ENCODE results near the gene SEC61B.

Gene SEC61B

DNA sequence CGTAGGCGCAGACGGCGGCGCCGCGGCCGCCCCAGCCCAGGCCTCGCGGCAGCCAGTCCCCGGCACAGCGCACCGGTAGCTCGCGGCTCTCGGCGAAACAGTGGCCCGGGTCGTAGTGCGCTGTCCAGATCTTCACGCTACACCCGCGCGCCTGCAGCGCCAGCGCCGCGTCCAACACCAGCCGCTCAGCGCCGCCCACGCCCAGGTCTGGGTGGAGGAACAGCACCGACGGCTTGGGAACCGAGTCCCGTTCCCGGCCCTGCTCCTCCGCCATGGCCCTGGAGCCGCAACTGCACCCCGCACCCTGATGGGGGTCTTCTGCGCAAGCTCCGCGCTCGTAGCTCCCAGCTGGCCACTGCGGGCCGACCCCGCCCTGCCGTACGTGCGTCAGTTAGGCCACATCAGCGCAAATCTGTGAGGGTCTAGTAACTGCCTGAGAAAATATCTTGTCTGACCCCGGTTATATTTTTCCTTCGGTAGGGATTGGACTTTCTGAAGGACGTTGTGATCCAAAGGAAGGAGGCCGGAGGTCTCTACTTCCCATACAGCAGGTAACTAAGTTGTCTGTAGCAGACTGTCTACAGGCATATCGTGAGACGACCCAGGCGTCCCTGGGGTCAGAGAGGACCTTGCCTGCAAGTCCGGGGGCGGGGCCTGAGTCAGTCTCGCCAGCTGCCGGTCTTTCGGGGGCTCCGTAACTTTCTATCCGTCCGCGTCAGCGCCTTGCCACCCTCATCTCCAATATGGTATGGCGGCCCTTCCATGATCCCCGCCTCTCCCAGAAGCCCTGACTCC, at the start of gene SEC61B, which contains the start of gene ALG2:
Gene SEC61B, plus strand, starts transcription at position 662 of the 795 bp plus-strand sequence. Its CDS starts 82 bp downstream, at position 744.
Gene ALG2, minus strand, starts transcription at position 322 of the 795 bp plus-strand sequence. Its CDS starts 48 bp downstream, at position 274.
- peak; percentile 85 to 96 (median 92) for DNase-seq (ENCODE audit: low read depth in 4 of 4, low spot score in 1 of 4)

DNA sequence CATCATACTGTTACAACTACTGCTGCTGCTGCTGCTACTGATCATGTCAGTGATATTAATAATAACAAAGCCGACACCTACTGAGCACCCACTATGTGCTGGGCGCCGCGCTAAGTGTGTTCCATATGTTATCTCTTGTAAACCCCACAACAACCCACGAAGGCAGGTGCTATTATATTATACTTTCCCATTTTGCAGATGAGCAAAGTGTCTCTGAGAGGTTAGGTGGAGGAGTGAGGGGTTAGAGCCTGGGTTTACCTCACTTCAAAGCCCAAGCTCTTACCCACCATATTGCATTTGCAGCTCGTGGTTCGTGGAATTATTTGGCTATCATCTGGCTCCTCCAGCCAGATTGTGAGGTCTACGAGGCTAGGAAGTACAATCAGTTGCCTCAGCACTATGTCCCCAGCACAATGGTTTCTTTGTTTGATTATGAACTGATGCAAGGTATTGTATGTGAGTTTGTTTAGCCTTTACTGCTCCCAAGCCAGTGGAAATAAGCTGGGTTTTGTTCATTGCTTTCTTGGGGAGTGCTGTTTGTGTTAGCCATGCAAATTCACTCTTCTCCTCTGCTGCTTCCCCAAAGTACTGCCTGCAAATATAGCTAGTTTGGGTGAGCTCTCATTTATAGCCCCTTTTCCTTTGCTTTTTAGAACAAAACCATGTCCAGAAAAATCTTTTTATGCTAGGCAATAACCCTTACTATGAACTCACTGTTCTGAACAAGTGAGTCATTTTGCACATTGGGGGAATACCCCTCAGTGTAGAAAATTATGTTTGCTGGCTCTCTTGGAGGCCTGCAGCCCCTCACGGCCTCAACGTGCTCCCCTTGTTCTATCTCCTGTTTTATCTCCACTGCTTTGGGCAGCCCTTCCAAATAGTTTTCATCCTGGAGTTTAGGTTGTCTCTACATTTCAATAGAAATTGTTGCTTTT, 48.2 kb upstream of the SEC61B start:
- no peak for DNase-seq (ENCODE audit: low read depth in 4 of 4, low spot score in 1 of 4)

DNA sequence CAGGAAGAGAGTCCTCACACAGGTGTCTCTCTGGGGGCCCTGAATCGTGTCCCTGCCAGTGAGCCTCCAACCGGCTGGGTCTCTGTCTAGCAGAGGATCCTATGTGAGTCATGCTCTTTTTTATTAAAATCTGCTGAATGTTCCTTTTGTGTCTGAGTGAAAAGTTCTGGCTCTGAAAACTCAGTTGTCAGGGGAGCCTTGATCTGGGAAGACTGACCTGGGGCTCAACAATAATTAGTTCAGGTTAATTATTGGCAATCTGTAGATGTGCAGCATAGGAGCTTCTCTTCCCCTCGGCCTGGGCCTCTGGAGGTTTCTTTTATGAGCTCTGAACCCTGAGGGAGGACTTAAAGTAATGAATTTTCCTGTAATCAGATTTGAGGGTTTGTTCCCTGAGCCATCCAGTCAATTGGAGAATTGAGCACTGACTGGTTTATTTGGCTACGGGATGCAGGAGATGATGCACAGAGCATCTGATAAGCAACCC, 45.5 kb upstream of the SEC61B start:
- no peak for DNase-seq (ENCODE audit: low read depth in 4 of 4, low spot score in 1 of 4)

DNA sequence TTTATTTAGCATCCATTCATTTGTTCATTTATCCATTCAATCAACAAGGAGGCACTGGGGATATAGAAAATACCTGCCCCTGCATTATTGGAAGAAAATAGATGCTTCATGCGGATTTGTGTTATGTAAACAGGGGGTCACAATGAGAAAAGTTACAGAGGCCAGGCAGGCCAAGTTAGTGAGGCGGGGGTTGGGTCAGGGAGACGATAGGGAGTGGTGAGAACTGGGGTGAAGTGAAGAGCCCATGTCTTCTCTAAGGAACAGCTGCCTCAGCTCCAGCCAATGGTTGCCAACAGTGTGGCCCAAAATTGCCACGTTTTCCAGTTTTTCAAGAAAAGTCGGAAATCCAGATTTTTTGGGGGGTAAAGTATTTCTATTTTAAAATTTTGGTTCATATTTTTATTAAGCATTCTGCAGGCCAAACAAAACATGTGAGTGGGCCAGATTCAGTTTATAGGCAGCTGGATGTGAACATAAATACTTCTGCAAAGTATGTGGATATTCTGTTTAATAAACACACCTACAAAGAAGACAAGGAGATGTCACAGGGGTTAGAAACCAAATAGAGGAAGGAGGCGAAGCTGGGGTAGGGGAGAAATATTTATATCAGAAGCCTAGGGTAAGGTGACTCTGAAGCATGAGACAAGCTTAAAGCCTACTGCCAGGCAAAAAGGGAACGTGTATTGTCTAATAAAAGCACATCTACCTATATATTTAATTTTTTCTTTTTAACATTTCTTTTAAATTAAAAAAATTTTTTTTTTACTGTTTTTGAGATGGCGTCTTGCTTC, 44.3 kb upstream of the SEC61B start:
- no peak for DNase-seq (ENCODE audit: low read depth in 4 of 4, low spot score in 1 of 4)

DNA sequence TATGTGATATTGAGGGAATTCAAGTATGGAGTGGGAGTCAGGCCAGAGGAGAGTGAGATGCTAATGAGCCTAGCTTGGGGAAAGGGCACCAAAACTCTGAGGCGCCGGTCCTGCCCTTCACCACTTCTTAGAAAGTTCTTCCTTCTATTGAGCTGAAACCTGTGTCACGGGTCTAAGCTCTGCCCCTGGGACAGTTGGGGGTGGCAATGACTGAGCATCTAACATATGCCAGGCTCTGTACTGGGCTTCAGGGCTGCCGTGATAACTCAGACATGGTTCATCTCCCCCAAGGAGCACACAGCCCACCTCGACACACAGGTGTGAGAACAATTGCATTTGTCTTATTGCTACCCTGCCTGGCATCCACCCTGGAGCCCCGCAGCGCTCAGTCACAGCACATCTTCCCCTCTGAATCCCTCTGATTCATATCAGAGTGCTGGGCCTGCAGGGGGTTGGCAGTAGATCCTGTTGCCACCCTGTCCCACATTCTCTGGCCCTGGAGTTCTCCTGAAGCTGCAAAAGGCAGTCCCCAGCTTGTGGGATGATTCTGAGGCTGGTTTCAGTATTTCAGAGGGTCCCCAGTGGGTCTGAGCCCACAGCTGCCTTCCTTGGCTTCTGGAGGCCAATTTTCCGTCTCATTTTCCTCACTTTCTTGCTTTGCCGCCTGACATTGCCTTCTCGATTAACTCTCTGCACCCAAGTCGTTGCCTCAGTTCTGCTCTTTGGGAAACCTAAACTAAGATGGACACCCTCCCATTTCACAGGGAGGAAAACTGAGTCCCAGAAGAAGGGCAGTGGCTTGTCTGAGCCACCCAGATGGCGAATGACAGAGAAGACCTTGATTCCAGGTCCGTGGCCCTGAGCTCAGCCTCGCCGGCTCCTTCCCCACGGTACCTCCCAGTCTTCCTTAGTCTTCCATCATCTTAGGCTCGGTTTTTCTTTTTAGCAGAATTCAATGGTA, 42.9 kb upstream of the SEC61B start:
- no peak for DNase-seq (ENCODE audit: low read depth in 4 of 4, low spot score in 1 of 4)

DNA sequence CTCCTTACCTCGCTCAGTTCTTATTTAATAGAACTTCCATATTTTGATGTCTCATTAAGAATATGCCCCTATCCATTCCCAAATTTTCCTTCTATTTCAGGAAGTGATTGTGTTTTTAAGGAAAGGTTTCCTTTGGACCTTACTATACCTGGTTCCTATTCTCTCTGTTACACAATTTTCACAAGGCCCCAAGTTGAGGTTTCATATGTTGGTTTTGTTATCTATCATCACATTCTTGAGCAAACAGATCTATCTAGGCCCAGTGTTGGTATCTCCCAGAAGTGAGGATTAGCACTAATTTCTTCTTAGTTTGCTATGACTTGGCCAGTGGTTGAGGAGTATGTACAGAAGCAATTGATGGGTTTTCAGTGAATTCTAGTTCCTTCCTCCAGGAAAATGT, 41.9 kb upstream of the SEC61B start:
- no peak for DNase-seq (ENCODE audit: low read depth in 4 of 4, low spot score in 1 of 4)

DNA sequence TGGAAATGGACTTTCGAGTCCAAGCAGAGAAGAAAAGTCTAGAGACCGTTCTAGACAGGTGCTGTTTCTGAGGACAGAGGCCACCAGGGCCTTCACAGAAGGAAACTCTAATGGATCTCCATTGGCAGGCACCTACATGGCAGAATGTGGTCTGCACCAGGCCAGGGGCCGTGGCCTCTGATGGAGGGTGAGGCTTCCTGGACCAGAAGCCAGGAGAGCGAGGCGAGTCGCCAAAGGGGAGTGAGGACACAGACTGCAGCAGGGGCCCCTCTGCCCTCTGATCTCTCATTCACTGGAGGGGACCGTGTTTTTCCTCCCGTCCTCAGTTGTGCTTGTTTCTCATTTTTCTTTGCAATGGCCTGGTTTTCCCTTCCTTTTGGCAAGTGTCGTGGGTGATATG, 41.4 kb upstream of the SEC61B start:
- DNase-seq (ENCODE audit: low read depth in 4 of 4, low spot score in 1 of 4), result no peak

DNA sequence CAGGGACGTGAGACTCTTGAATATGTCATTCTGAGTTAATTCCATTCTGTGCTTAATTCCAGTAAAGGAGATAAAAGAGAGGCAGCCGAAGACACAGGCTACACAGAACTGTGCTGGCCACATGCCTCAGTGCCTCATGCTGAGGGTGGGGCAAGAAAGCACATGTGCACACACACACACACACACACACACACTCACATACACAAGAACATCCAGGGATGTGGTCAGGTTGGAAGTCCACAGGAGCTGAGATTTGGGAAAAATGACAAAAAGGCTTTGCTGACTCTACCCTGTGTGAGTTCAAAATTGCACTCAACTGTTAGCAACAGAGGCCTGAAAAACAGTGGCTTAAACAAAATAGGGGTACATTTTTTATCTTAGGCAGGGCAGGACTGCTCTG, 40.9 kb upstream of the SEC61B start:
- DNase-seq (ENCODE audit: low read depth in 4 of 4, low spot score in 1 of 4), result no peak

DNA sequence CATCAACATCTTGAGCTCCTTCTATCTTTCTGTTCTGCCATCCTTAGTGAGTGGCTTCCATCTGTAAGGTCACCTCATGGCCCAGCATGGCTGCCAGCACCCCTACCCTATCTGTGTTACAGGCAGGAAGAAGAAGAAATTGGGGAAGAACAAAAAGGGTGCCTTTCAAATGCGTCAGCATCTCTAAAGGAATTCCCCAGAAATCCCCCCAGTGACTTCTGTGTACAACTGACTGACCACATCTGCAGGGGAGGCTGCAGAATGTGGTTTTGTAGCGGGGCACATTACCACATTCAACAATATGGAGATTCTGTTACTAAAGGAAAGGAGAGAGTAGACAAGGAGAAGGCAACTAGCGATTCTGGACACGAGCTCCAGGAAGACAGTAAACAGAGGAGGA, 40.5 kb upstream of the SEC61B start:
- DNase-seq (ENCODE audit: low read depth in 4 of 4, low spot score in 1 of 4), result peak in 1 of 4 experiments; percentile 7

DNA sequence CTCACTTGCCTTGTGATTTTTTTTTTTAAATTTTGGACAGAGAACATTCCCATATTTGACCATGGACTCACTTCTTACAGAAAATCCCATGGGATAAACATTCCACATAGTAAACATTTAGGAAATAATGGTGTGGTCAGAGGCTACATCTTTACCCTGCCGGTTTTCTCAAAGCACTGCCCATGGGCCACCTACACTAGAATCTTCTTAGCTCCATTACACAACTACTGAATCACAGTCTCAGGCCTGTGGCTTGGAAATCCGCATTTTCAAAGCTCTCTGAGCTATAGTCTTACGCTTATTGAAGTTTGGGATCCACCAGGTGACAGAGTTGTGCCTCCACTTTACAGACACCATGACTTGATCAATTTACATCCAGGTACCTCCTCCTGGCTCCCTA, 39.7 kb upstream of the SEC61B start:
- DNase-seq (ENCODE audit: low read depth in 4 of 4, low spot score in 1 of 4), result no peak

DNA sequence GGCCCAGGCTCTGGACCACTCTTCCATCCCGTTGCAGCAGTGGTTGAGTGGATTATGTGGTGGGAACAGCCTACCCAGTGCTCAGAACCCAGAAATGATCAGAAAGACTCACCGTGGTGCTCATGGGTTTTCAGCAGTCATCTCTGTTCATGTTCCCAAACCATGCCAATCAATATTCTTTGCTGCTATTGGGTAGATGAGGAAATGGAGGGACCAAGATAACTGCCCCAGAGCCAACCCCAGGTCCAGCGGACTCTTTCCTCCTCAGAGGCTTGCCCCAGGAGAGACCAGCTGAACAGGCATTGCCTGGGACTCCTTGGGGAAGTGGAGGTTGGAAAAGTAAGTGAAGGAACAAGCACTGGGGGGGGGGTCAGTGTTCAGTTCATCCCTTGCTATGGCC, 38.5 kb upstream of the SEC61B start:
- DNase-seq (ENCODE audit: low read depth in 4 of 4, low spot score in 1 of 4), result no peak

DNA sequence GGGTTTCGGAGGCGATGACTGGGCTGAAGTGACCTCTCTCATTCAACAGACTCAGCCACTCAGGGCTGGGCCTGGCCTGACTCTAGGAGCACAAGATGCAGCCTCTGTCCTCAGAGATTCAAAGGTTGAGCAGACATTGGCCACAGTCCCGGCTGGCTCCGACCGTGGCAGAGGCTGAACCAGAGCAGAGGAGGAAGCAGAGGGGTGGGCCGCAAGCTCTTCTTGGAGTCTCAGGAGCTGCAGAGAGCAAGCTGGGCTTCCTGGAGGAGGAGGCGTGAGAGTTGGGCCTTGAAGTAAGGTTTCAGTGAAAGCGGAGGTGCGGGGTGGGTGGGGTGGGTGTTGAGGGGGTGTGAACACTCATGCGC, 38.0 kb upstream of the SEC61B start:
- DNase-seq (ENCODE audit: low read depth in 4 of 4, low spot score in 1 of 4), result no peak

DNA sequence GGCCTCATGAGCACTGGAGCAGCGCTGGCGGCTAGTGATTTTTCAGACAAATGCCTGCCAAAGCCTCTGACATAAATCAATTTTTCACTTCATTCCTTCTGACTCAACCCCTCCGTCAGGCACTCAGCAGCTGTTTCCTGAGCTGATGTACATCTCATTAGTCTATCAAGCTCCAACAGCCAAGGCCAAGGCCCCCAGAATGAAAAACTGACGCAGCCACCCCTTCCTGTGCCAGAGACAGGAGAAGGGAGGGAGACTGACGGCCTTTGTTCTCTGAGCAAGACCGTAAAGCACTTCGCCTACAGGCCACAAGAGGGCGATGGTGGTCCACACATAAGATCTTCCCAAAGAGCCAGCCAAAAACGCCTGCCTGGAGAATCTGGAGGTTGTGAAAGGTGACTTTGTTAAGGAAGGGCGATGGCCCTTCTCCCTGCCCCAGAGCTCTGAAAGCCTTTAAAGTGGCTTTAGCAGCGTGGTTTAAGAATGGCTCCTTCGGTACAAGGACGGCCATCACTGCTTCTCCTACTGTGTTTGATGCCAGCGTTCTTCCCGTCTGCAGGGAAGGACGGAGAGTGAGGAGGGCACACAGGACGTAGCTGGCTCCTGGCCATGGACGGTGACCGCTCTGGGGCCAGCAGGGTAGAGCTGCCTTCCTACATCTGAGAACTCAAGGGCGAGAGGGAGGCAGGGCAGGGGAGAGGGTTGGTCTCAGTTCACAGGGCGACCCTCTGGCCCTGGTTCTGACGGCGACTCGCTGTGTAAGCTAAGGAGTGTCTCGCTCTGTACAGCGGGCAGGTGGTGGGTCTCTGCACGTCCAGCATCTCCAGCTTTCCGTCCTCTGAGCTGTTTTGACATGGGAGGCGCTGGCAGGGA, 37.4 kb upstream of the SEC61B start:
- peak; percentile 48 to 65 (median 55) for DNase-seq (ENCODE audit: low read depth in 4 of 4, low spot score in 1 of 4)

DNA sequence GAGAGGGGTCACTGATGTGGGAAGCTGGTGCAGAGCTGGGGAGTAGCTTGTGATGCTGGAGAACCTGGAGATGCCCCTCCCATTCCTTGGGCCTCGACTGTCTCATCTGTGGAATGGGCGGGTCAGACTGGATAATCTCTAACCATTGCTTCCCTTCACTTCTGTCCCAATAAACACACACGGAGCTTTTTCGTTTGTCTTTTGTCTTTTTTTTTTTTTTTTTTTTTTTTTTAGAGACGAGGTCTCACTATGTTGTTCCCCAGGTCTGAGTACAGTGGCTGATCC, 36.8 kb upstream of the SEC61B start:
- no peak for DNase-seq (ENCODE audit: low read depth in 4 of 4, low spot score in 1 of 4)

DNA sequence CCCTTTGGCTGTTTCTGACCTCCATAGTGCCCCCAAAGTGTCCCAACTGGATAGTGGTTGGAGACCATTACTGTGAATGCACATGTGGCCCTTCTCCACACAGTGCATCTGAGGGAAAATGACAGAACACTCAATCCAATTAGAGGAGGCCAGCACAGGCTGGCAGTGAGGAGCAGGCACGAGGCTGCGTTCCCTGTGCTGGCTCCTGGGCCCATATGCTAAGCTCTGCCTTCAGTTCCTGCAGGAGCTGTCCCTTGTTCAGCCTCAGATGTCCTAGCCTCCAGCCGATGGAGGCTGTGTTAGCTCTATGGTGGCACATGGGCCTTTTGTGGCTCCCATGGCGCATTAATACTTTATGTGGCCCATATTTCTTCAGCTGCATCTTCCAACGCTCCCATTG, 36.1 kb upstream of the SEC61B start:
- no peak for DNase-seq (ENCODE audit: low read depth in 4 of 4, low spot score in 1 of 4)

DNA sequence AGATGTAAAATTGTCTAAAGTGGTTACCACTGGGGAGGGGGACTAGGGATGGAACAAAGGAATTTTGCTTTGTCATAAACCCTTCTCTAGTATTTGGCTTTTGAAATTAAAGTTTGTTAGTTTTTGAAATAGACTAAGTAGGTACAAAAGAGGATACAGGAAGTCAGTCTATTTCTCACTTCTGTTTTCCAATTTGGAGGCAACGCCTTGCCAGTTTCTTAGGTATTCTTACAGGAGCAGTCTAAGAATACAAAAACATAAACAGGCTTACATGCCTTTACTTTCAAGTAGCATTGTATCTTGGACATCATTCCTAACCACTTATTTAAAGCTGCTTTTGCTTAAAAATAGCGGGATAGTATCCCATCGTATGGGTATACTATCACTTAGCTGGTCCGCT, 34.8 kb upstream of the SEC61B start:
- no peak for DNase-seq (ENCODE audit: low read depth in 4 of 4, low spot score in 1 of 4)

DNA sequence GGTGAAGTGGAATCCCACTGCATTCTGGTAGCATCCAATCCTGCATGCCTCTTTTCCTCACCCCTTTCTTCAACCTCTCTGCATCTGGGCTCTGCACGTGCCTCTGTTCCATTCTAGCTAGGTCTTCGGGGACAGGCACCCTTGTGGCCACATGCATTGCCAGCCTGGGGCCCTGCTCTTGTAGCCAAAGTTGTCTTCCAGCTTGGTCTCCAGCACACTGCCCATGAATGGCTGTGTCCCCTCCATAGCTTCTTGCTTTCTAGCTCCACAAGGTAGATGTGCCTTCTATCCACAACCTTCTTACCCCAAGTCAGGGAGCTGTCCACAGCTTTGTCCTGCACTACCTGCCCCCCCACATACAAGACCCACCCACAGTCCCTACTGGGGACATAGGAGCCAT, 32.9 kb upstream of the SEC61B start:
- DNase-seq (ENCODE audit: low read depth in 4 of 4, low spot score in 1 of 4), result no peak

DNA sequence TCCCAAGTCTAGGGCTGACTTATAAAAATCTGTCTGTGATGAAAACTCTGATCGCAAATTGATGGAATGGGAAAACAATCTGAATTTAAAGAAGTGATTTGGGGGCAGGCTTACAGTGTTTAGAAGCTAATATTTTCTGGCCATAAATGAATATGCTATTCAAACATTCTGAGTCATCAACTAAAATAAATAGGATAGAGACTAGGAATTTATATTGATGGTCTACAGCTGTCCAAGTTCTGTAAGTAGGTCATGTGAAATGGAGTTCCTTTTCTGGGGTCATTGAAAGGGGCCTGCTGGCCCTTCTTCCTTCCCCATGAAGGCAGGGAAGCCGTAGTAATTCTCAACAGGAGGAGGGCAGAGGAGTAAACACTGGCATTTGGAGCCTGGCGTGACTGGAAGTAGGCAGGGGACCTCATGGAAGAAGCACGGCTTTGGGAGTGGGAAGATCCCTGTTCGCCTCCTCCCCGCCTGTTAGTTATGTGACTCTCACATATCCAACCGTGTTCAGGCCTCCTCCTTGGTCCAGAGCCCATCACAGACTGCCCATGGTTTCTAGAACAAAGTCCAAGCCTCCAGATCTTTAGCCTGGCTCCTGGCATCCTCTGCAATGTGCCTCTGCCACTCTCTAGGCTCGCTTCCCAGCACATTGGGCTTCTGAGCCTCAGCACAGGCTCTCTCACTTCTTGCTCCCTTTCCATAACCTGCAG, 32.0 kb upstream of the SEC61B start:
- no peak for DNase-seq (ENCODE audit: low read depth in 4 of 4, low spot score in 1 of 4)

Data from stimulated activated CD4-positive, alpha-beta T cell treated with anti-CD3 and anti-CD28 coated beads, Interleukin-1b, Interleukin-23, amount 100 ng/mL, for 24 hours (primary cell).